ENCODE measurements around the gene RTL9.

DNA sequence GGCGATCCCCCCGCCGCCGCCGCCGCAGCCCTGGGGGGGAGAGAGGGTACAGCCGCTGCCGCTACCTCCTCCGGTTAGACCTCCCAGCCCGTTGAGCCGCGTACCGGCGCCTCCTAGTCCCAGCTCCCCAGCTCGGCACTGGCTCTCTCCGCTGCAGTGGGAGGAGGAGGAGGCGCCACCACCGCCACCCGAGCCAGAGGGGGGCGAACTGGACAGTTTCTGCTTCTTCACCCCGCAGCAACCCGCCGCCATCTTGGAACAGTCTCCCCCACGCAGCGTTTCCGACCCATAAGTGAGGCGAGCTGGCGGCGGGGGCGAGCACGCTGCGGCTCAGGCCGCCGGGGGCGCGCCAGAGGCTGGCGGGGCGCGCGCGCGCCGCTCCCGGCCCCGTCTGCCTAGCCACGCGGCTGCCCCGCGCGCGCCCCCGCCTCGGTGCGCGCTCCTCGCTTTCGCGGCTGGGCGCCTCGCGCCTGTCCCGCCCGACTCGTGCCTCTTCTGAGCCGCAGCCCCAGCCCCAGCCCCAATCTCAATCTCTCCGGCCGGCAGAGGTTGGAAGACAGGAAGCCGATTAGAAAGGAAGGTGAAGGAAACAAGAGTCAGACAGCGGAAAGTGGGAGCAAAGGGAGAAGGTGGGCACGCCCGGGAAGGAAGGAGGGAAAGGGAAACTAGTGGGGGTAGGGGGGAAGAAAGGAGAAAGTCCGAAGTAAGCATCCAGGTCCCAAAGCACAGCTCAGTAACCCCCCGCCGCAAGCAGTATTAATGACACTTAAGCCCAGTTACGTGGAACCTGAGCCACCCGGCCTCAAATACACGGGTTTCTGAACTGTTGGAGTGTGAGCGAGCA lies 40.6 kb upstream of the RTL9 start, which contains the start of gene AMMECR1:
- TF ChIP-seq, protein P1, sequence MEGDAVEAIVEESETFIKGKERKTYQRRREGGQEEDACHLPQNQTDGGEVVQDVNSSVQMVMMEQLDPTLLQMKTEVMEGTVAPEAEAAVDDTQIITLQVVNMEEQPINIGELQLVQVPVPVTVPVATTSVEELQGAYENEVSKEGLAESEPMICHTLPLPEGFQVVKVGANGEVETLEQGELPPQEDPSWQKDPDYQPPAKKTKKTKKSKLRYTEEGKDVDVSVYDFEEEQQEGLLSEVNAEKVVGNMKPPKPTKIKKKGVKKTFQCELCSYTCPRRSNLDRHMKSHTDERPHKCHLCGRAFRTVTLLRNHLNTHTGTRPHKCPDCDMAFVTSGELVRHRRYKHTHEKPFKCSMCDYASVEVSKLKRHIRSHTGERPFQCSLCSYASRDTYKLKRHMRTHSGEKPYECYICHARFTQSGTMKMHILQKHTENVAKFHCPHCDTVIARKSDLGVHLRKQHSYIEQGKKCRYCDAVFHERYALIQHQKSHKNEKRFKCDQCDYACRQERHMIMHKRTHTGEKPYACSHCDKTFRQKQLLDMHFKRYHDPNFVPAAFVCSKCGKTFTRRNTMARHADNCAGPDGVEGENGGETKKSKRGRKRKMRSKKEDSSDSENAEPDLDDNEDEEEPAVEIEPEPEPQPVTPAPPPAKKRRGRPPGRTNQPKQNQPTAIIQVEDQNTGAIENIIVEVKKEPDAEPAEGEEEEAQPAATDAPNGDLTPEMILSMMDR (IDR thresholded peaks at IDR 0.05), result peak in 1 of 6 experiments; percentile 18
- peak; percentile 44 to 46 for TF ChIP-seq POLR2A (IDR thresholded peaks at IDR 0.05)

All from Peyer's patch (tissue), 4 donors.